ENCODE measurements around the gene PLXNA4. TPM values are rescaled to one million over a fixed set of nuclear protein-coding genes. Genes with fewer than 3 reads are reported as not detected.

The PLXNA4 gene
- polyA plus RNA-seq, 1 experiment: 0.22 TPM

- Histone ChIP-seq H3K36me3 (ENCODE audit: control insufficient read depth, insufficient read depth, low read length) (no peaks in the 10 kb centered on the region), H3K27me3 (ENCODE audit: control insufficient read depth, insufficient read depth, low read length) (no peaks in the 10 kb centered on the region), H3K4me3 (ENCODE audit: low read depth, low read length) (no peak overlapping the region)
- ChIA-PET POLR2A (no interaction called here), CTCF (no interaction called here)
- DNase-seq (ENCODE audit: low read depth): no peak
- TF ChIP-seq CTCF (IDR thresholded peaks at IDR 0.05; ENCODE audit: insufficient read depth, low read depth, low read length): no peak
Measured at GRCh38 chr7:132348341-132348740, 227.9 kb downstream of the PLXNA4 start.

- CTCF ChIA-PET: interaction anchor here (1.2 kb wide), 1 partner anchor 233 kb away, joined by 3 read pairs; no protein-coding TSS in a partner anchor
Measured at GRCh38 chr7:132347858-132348257, 228.4 kb downstream of the PLXNA4 start.

GRCh38 chr7:132347123-132347522 lies 229.1 kb downstream of the PLXNA4 start:
- POLR2A ChIA-PET: no interaction called here
- DNase-seq (ENCODE audit: low read depth): no peak
- Histone ChIP-seq H3K4me3 (ENCODE audit: low read depth, low read length) (no peak overlapping the region), H3K27me3 (ENCODE audit: control insufficient read depth, insufficient read depth, low read length) (no peaks in the 10 kb centered on the region), H3K36me3 (ENCODE audit: control insufficient read depth, insufficient read depth, low read length) (no peaks in the 10 kb centered on the region)
- TF ChIP-seq CTCF (IDR thresholded peaks at IDR 0.05; ENCODE audit: insufficient read depth, low read depth, low read length): no peak
- CTCF ChIA-PET: interaction anchor here (1.2 kb wide), 1 partner anchor 234 kb away, joined by 3 read pairs; no protein-coding TSS in a partner anchor

More at GRCh38 chr7:132347858-132348257, 228.4 kb downstream of the PLXNA4 start:
- no peak for DNase-seq (ENCODE audit: low read depth)
- Histone ChIP-seq H3K36me3 (ENCODE audit: control insufficient read depth, insufficient read depth, low read length) (no peaks in the 10 kb centered on the region), H3K27me3 (ENCODE audit: control insufficient read depth, insufficient read depth, low read length) (no peaks in the 10 kb centered on the region), H3K4me3 (ENCODE audit: low read depth, low read length) (no peak overlapping the region)
- TF ChIP-seq CTCF (IDR thresholded peaks at IDR 0.05; ENCODE audit: insufficient read depth, low read depth, low read length): no peak
- POLR2A ChIA-PET: no interaction called here

GRCh38 chr7:132345543-132346129 lies 230.6 kb downstream of the PLXNA4 start:
- Histone ChIP-seq H3K36me3 (ENCODE audit: control insufficient read depth, insufficient read depth, low read length) (no peaks in the 10 kb centered on the region), H3K27me3 (ENCODE audit: control insufficient read depth, insufficient read depth, low read length) (no peaks in the 10 kb centered on the region), H3K4me3 (ENCODE audit: low read depth, low read length) (no peak overlapping the region)
- POLR2A ChIA-PET: no interaction called here
- CTCF ChIA-PET: no interaction called here
- no peak for TF ChIP-seq CTCF (IDR thresholded peaks at IDR 0.05; ENCODE audit: insufficient read depth, low read depth, low read length)
- no peak for DNase-seq (ENCODE audit: low read depth)

GRCh38 chr7:132345030-132345429 lies 231.2 kb downstream of the PLXNA4 start:
- TF ChIP-seq CTCF (IDR thresholded peaks at IDR 0.05; ENCODE audit: insufficient read depth, low read depth, low read length): no peak
- ChIA-PET CTCF (no interaction called here), POLR2A (no interaction called here)
- no peak for DNase-seq (ENCODE audit: low read depth)
- H3K4me3 ChIP-seq (ENCODE audit: low read depth, low read length): no peak overlapping the region
- H3K27me3 ChIP-seq (ENCODE audit: control insufficient read depth, insufficient read depth, low read length): no peaks in the 10 kb centered on the region; the same call in 1 of the 2 replicates
- no peaks in the 10 kb centered on the region for H3K36me3 ChIP-seq (ENCODE audit: control insufficient read depth, insufficient read depth, low read length)
